Astrocyte (in vitro differentiated cells and primary cell): ENCODE measurements around the gene TDRD15. TPM values are rescaled to one million over a fixed set of nuclear protein-coding genes. Genes with fewer than 3 reads are reported as not detected.

Source experiments
- DNase-seq: peaks from one replicate; pipeline ENCODE4 v3.0.0-alpha.2; 2010; ENCODE audit warnings: low read depth
- FAIRE-seq: peaks from 2 replicates; lab custom pipeline; 2011; peaks lifted over from hg19 to GRCh38; lab: Jason Lieb, UNC
- H2AFZ ChIP-seq: 2 replicates; pipeline ENCODE4 v1.6.0; 2012; ENCODE audit warnings: low read depth, low read length, inconsistent platforms
- H3K27ac ChIP-seq: 2 replicates; pipeline ENCODE4 v1.5.1; 2011; ENCODE audit warnings: low read depth, low read length, inconsistent platforms
- H3K27me3 ChIP-seq: 2 replicates; pipeline ENCODE4 v1.6.0; 2011; ENCODE audit warnings: low read length, inconsistent platforms; ENCODE audit not compliant: insufficient read depth
- H3K36me3 ChIP-seq: 2 replicates; pipeline ENCODE4 v1.5.1; 2011; ENCODE audit warnings: low read length, inconsistent platforms; ENCODE audit not compliant: insufficient read depth
- H3K4me1 ChIP-seq: 2 replicates; pipeline ENCODE4 v1.5.1; 2011; ENCODE audit warnings: low read length, inconsistent platforms; ENCODE audit not compliant: insufficient read depth
- H3K4me2 ChIP-seq: 2 replicates; pipeline ENCODE4 v1.6.0; 2012; ENCODE audit warnings: low read length, inconsistent platforms
- H3K4me3 ChIP-seq: 2 replicates; pipeline ENCODE4 v1.5.1; 2011; ENCODE audit warnings: low read depth, mild to moderate bottlenecking, low read length, inconsistent platforms; ENCODE audit not compliant: insufficient read depth
- H3K79me2 ChIP-seq: 2 replicates; pipeline ENCODE4 v1.6.0; 2012; ENCODE audit warnings: mild to moderate bottlenecking, low read length, inconsistent platforms; ENCODE audit not compliant: insufficient read depth
- H3K9ac ChIP-seq: 2 replicates; pipeline ENCODE4 v1.6.0; 2012; ENCODE audit warnings: mild to moderate bottlenecking, low read length, inconsistent platforms
- H3K9me3 ChIP-seq: 2 replicates; pipeline ENCODE4 v1.5.1; 2012; ENCODE audit warnings: low read depth, mild to moderate bottlenecking, low read length, inconsistent platforms; ENCODE audit not compliant: insufficient read depth
- H4K20me1 ChIP-seq: 2 replicates; pipeline ENCODE4 v1.6.0; 2012; ENCODE audit warnings: low read length, inconsistent platforms; ENCODE audit not compliant: insufficient read depth
- H3K27ac Mint-ChIP-seq: one replicate; pipeline ENCODE4 v1.8.0; 2021; ENCODE audit warnings: mild to moderate bottlenecking, mixed read lengths; ENCODE audit not compliant: unreplicated experiment
- H3K27me3 Mint-ChIP-seq: one replicate; pipeline ENCODE4 v1.8.0; 2021; ENCODE audit warnings: low read depth, mixed read lengths; ENCODE audit not compliant: unreplicated experiment
- H3K36me3 Mint-ChIP-seq: one replicate; pipeline ENCODE4 v1.8.0; 2021; ENCODE audit warnings: low read depth, mixed read lengths; ENCODE audit not compliant: unreplicated experiment
- H3K4me1 Mint-ChIP-seq: one replicate; pipeline ENCODE4 v1.8.0; 2021; ENCODE audit warnings: low read depth, mixed read lengths; ENCODE audit not compliant: unreplicated experiment
- H3K4me3 Mint-ChIP-seq: one replicate; pipeline ENCODE4 v1.8.0; 2021; ENCODE audit warnings: mild to moderate bottlenecking, moderate library complexity, mixed read lengths; ENCODE audit not compliant: unreplicated experiment
- H3K9me3 Mint-ChIP-seq: one replicate; pipeline ENCODE4 v1.8.0; 2021; ENCODE audit warnings: mild to moderate bottlenecking, mixed read lengths; ENCODE audit not compliant: unreplicated experiment
- EZH2 ChIP-seq: IDR thresholded peaks from 2 replicates; pipeline ENCODE4 v1.6.1; 2012; ENCODE audit warnings: mild to moderate bottlenecking, low read length, inconsistent platforms; ENCODE audit not compliant: insufficient read depth
- total RNA-seq: library from RNA; stranded (reverse); gene quantifications from 2 replicates; pipeline ENCODE4 v1.2.1, GENCODE V29; 2021
- TF ChIP-seq, protein P1 (sequence below): IDR thresholded peaks from 2 replicates; pipeline ENCODE4 v1.5.1; 2011; ENCODE audit warnings: low read depth, mild to moderate bottlenecking, inconsistent platforms, low read length, moderate library complexity; ENCODE audit not compliant: insufficient read depth

Gene TDRD15
- total RNA-seq, 1 donor from 2014 or later = not detected

- H3K27ac ChIP-seq = no peak overlapping the region
- Mint-ChIP-seq H3K36me3 (no peaks in the 10 kb centered on the region), H3K27ac (no peak overlapping the region), H3K4me1 (no peaks in the 10 kb centered on the region), H3K9me3 (peaks cover 8% of the 10 kb centered on the region), H3K4me3 (no peak overlapping the region), H3K27me3 (no peaks in the 10 kb centered on the region)
- no peak overlapping the region for H3K4me2 ChIP-seq
- DNase-seq (no peak), FAIRE-seq (no peak)
- no peaks in the 10 kb centered on the region for H4K20me1 ChIP-seq
- H3K36me3 ChIP-seq = no peaks in the 10 kb centered on the region
- H3K9me3 ChIP-seq = no peaks in the 10 kb centered on the region
- no peak overlapping the region for H3K4me3 ChIP-seq
- TF ChIP-seq, protein P1, sequence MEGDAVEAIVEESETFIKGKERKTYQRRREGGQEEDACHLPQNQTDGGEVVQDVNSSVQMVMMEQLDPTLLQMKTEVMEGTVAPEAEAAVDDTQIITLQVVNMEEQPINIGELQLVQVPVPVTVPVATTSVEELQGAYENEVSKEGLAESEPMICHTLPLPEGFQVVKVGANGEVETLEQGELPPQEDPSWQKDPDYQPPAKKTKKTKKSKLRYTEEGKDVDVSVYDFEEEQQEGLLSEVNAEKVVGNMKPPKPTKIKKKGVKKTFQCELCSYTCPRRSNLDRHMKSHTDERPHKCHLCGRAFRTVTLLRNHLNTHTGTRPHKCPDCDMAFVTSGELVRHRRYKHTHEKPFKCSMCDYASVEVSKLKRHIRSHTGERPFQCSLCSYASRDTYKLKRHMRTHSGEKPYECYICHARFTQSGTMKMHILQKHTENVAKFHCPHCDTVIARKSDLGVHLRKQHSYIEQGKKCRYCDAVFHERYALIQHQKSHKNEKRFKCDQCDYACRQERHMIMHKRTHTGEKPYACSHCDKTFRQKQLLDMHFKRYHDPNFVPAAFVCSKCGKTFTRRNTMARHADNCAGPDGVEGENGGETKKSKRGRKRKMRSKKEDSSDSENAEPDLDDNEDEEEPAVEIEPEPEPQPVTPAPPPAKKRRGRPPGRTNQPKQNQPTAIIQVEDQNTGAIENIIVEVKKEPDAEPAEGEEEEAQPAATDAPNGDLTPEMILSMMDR = no peak
- no peak for TF ChIP-seq EZH2
- H3K79me2 ChIP-seq = no peaks in the 10 kb centered on the region
- no peaks in the 10 kb centered on the region for H3K4me1 ChIP-seq
- no peak overlapping the region for H2AFZ ChIP-seq
- H3K9ac ChIP-seq = no peak overlapping the region
- H3K27me3 ChIP-seq = no peaks in the 10 kb centered on the region
These were observed 41.6 kb downstream of the TDRD15 start for GRCh38 chr2:21165350-21165749.

DNA sequence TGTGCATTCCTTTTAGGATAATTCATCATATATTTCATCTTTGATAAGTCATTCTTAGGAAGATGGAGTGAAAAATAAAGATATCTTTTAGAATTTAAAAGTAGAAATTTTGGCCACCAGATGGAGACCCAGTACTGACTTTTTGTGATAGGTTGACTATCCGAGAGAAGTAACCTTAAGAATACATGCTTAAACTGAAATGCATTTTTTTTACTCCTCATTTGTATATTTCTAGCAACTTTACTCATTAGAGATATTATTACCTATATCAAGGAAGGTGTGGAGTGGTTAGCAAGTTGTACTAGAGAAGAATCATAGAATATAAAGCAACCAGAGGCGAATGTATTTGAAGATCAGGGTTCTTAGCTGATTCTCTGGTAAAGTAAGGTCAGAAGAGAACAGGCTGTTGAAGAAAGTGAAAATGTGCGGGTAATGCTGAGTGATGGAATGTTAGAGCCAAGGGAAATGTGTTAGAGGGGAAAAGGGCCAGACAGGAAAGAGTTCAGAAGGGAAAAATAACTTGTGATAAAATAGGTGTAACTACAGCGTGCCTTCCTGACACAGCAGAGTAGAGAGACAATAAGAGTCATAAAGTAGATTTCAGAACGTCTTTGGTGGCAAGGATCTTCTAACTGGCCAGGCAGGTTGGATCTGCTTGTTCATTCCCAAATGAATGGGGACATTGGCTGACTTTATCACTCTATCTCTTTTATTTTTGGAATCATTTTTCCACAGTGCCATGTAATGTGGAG lies 52.3 kb downstream of the TDRD15 start:
- H3K4me1 ChIP-seq = no peaks in the 10 kb centered on the region
- FAIRE-seq (no peak), DNase-seq (no peak)
- H3K9me3 Mint-ChIP-seq = no peaks in the 10 kb centered on the region
- H3K27ac ChIP-seq = no peak overlapping the region
- no peaks in the 10 kb centered on the region for H3K36me3 Mint-ChIP-seq
- no peak overlapping the region for H3K27ac Mint-ChIP-seq
- H4K20me1 ChIP-seq = no peaks in the 10 kb centered on the region
- no peak overlapping the region for H3K4me3 ChIP-seq
- peaks cover 2% of the 10 kb centered on the region for H3K27me3 ChIP-seq
- H3K9ac ChIP-seq = no peak overlapping the region
- H3K9me3 ChIP-seq = no peaks in the 10 kb centered on the region
- no peaks in the 10 kb centered on the region for H3K4me1 Mint-ChIP-seq
- no peak overlapping the region for H3K4me3 Mint-ChIP-seq
- TF ChIP-seq, protein P1 = no peak
- TF ChIP-seq EZH2 = no peak
- no peak overlapping the region for H2AFZ ChIP-seq
- H3K27me3 Mint-ChIP-seq = peaks cover 2% of the 10 kb centered on the region
- no peaks in the 10 kb centered on the region for H3K79me2 ChIP-seq
- H3K4me2 ChIP-seq = no peak overlapping the region
- no peaks in the 10 kb centered on the region for H3K36me3 ChIP-seq

DNA sequence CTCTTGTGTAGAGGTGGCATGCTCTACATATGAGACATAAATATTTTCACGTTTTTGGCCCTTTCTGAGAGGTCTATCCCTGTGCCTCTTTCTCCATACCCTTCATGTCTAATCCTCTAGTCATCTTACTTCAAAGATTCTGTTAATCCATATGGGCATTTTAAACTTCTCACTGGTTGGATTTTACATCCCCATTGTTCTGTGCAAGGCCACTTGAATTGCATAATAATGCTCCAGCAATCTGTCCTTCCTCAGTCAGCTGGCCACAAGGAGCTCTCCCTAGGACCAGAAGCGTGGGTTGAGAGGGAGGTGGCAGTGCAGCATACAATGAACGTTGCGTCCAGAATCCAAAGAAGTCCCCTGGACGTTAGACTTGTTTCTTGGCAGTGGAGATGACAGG lies 58.2 kb downstream of the TDRD15 start:
- H4K20me1 ChIP-seq = no peaks in the 10 kb centered on the region
- no peak for DNase-seq
- H3K27ac ChIP-seq = no peak overlapping the region
- no peak overlapping the region for H3K9ac ChIP-seq
- no peaks in the 10 kb centered on the region for H3K9me3 ChIP-seq
- no peak overlapping the region for H3K4me3 ChIP-seq
- no peaks in the 10 kb centered on the region for H3K4me1 ChIP-seq
- H3K27ac Mint-ChIP-seq = no peak overlapping the region
- TF ChIP-seq, protein P1 = no peak
- no peak for TF ChIP-seq EZH2
- no peaks in the 10 kb centered on the region for H3K36me3 Mint-ChIP-seq
- no peak overlapping the region for H2AFZ ChIP-seq
- no peaks in the 10 kb centered on the region for H3K79me2 ChIP-seq
- peaks cover 2% of the 10 kb centered on the region for H3K27me3 Mint-ChIP-seq
- no peaks in the 10 kb centered on the region for H3K9me3 Mint-ChIP-seq
- H3K4me3 Mint-ChIP-seq = no peak overlapping the region
- FAIRE-seq = no peak
- no peaks in the 10 kb centered on the region for H3K4me1 Mint-ChIP-seq
- H3K36me3 ChIP-seq = no peaks in the 10 kb centered on the region
- H3K27me3 ChIP-seq = no peaks in the 10 kb centered on the region
- no peak overlapping the region for H3K4me2 ChIP-seq
